SK-N-SH (cell line): ENCODE measurements around the gene PBRM1. TPM values are rescaled to one million over a fixed set of nuclear protein-coding genes. Genes with fewer than 3 reads are reported as not detected.

ENCODE experiments used
- CTCF ChIA-PET: fragments of 300-600, 350-600 bp; formaldehyde crosslinking; extraction: SDS; loops from one replicate; lab custom pipeline; 2021; lab: Yijun Ruan, JAX
- POLR2A ChIA-PET: fragments of 350-600 bp; sonication (Branson Sonifier 250); formaldehyde crosslinking; extraction: SDS; loops from one replicate; lab custom pipeline; 2020; ENCODE audit warnings: antibody characterized with exemption, inconsistent platforms; lab: Yijun Ruan, JAX
- DNase-seq: peaks from one replicate; pipeline ENCODE4 v3.0.0; 2012
- H2AFZ ChIP-seq: fragments of 200-600 bp; sonication (generic); 2 replicates; pipeline ENCODE4 v1.8.1; 2016; ENCODE audit warnings: antibody characterized with exemption, mild to moderate bottlenecking, low read depth
- H3F3A ChIP-seq: fragments of 200-600 bp; sonication (generic); replicated peaks from 2 replicates; pipeline ENCODE3; 2016; ENCODE audit warnings: antibody characterized with exemption, mild to moderate bottlenecking; ENCODE audit not compliant: insufficient read depth
- H3K27ac ChIP-seq, 2 experiments: fragments of 200-500 bp in 1 of 2; fragments of 200-600 bp in 1 of 2; sonication (Bioruptor generic) in 1 of 2; sonication (generic), shearing (Covaris generic) in 1 of 2; 2 replicates each; pipeline versions ENCODE4 v1.5.1 to v1.6.1; 2014 to 2016; ENCODE audit warnings: low read depth in 2 of 2, inconsistent platforms in 1 of 2, low read length in 1 of 2, mild to moderate bottlenecking in 1 of 2, mixed read lengths in 1 of 2
- H3K27me3 ChIP-seq: fragments of 200-600 bp; sonication (generic), shearing (Covaris generic); 2 replicates; pipeline ENCODE4 v1.6.1; 2016; ENCODE audit warnings: mixed run types; ENCODE audit not compliant: insufficient read depth
- H3K36me3 ChIP-seq, 2 experiments: fragments of 200-500 bp in 1 of 2; fragments of 200-600 bp in 1 of 2; sonication (Bioruptor generic) in 1 of 2; sonication (generic) in 1 of 2; replicated peaks in 1 of 2; 2 replicates each; pipeline versions ENCODE3 to v1.5.1; 2014 to 2016; ENCODE audit warnings: low read length in 1 of 2, mild to moderate bottlenecking in 1 of 2; ENCODE audit not compliant: insufficient read depth in 2 of 2, control insufficient read depth in 1 of 2
- H3K4me1 ChIP-seq, 2 experiments: fragments of 200-500 bp in 1 of 2; fragments of 200-600 bp in 1 of 2; sonication (Bioruptor generic) in 1 of 2; sonication (generic), shearing (Covaris generic) in 1 of 2; 2 replicates each; pipeline versions ENCODE4 v1.5.1 to v1.6.1; 2014 to 2016; ENCODE audit warnings: low read depth in 1 of 2, low read length in 1 of 2, mixed run types in 1 of 2; ENCODE audit not compliant: insufficient read depth in 2 of 2, control insufficient read depth in 1 of 2
- H3K4me2 ChIP-seq: fragments of 200-600 bp; sonication (generic), shearing (Covaris generic); 2 replicates; pipeline ENCODE4 v1.6.1; 2017; ENCODE audit warnings: mixed run types
- H3K4me3 ChIP-seq, 2 experiments: fragments of 200-500 bp in 1 of 2; fragments of 200-600 bp in 1 of 2; sonication (Bioruptor generic) in 1 of 2; sonication (generic), shearing (Covaris generic) in 1 of 2; 2 replicates each; pipeline versions ENCODE4 v1.5.1 to v1.8.1; 2014 to 2016; ENCODE audit warnings: low read depth in 2 of 2, inconsistent platforms in 1 of 2, low read length in 1 of 2, mild to moderate bottlenecking in 1 of 2, mixed read lengths in 1 of 2, moderate library complexity in 1 of 2
- H3K79me2 ChIP-seq: fragments of 200-600 bp; sonication (generic); 2 replicates; pipeline ENCODE4 v1.8.1; 2017; ENCODE audit warnings: mild to moderate bottlenecking; ENCODE audit not compliant: insufficient read depth
- H3K9ac ChIP-seq: fragments of 200-600 bp; sonication (generic); 2 replicates; pipeline ENCODE4 v1.6.1; 2017; ENCODE audit warnings: mixed run types
- H3K9me2 ChIP-seq: fragments of 200-600 bp; sonication (generic); 2 replicates; pipeline ENCODE4 v1.6.1; 2017; ENCODE audit warnings: mixed run types
- H3K9me3 ChIP-seq: fragments of 200-600 bp; sonication (generic); 2 replicates; pipeline ENCODE4 v1.6.1; 2017; ENCODE audit warnings: mixed run types, mild to moderate bottlenecking, moderate library complexity
- H4K20me1 ChIP-seq: fragments of 200-600 bp; sonication (generic); 2 replicates; pipeline ENCODE4 v1.6.1; 2017; ENCODE audit warnings: mild to moderate bottlenecking, mixed run types; ENCODE audit not compliant: insufficient read depth
- CTCF ChIP-seq: fragments of 200-600 bp; sonication (generic); IDR thresholded peaks from 2 replicates; pipeline ENCODE4 v1.6.1; 2017; ENCODE audit warnings: antibody characterized with exemption, mild to moderate bottlenecking, moderate library complexity
- ELF1 ChIP-seq: IDR thresholded peaks from 2 replicates; pipeline ENCODE4 v1.4.0; 2012
- EP300 ChIP-seq, 2 experiments: IDR thresholded peaks; 2 replicates each; pipeline versions ENCODE4 v1.4.0 to v1.6.1; 2012; ENCODE audit warnings: borderline replicate concordance in 1 of 2, low read depth in 1 of 2, low read length in 1 of 2
- FOSL2 ChIP-seq: IDR thresholded peaks from 2 replicates; pipeline ENCODE4 v1.4.0; 2012; ENCODE audit warnings: low read depth, mild to moderate bottlenecking, moderate library complexity, borderline replicate concordance
- FOXJ3 ChIP-seq: sonication (generic); formaldehyde crosslinking; IDR thresholded peaks from 2 replicates; pipeline ENCODE4 v1.5.1; 2020; ENCODE audit warnings: mild to moderate bottlenecking, missing genetic modification reagents
- FOXM1 ChIP-seq: IDR thresholded peaks from 2 replicates; pipeline ENCODE4 v1.4.0; 2012; ENCODE audit warnings: low read depth, mild to moderate bottlenecking
- GABPA ChIP-seq: IDR thresholded peaks from 2 replicates; pipeline ENCODE4 v1.4.0; 2012; ENCODE audit warnings: low read depth, mild to moderate bottlenecking
- GATA2 ChIP-seq: sonication (generic); formaldehyde crosslinking; IDR thresholded peaks from 2 replicates; pipeline ENCODE4 v1.5.0; 2020; ENCODE audit warnings: mild to moderate bottlenecking, missing genetic modification reagents
- JUND ChIP-seq: IDR thresholded peaks from 2 replicates; pipeline ENCODE4 v1.4.0; 2012
- MXI1 ChIP-seq: IDR thresholded peaks from 2 replicates; pipeline ENCODE4 v1.6.1; 2012; ENCODE audit warnings: mild to moderate bottlenecking, low read depth, low read length, improper control_type of control experiment
- NFIC ChIP-seq: IDR thresholded peaks from 2 replicates; pipeline ENCODE4 v1.4.0; 2012; ENCODE audit warnings: borderline replicate concordance
- NRF1 ChIP-seq: IDR thresholded peaks from 2 replicates; pipeline ENCODE4 v1.6.1; 2012; ENCODE audit warnings: low read depth, mild to moderate bottlenecking, low read length
- RCOR1 ChIP-seq: fragments of 150-350 bp; IDR thresholded peaks from 2 replicates; pipeline ENCODE4 v1.6.1; 2017; ENCODE audit warnings: antibody characterized with exemption, low read length
- REST ChIP-seq: IDR thresholded peaks from 2 replicates; pipeline ENCODE4 v1.6.1; 2012; ENCODE audit warnings: mild to moderate bottlenecking, low read depth, low read length, moderate library complexity
- SIN3A ChIP-seq: IDR thresholded peaks from 2 replicates; pipeline ENCODE4 v1.6.1; 2012; ENCODE audit warnings: low read depth, mild to moderate bottlenecking, low read length, moderate library complexity, borderline replicate concordance
- SMC3 ChIP-seq: IDR thresholded peaks from 2 replicates; pipeline ENCODE4 v1.6.1; 2012; ENCODE audit warnings: low read depth, low read length, improper control_type of control experiment
- TAF1 ChIP-seq: IDR thresholded peaks from 2 replicates; pipeline ENCODE4 v1.6.1; 2012; ENCODE audit warnings: low read depth, mild to moderate bottlenecking, low read length, moderate library complexity, borderline replicate concordance
- TCF12 ChIP-seq: IDR thresholded peaks from 2 replicates; pipeline ENCODE4 v1.4.0; 2012
- ZBTB33 ChIP-seq: IDR thresholded peaks from 2 replicates; pipeline ENCODE4 v1.4.0; 2012; ENCODE audit warnings: low read depth, borderline replicate concordance
- WGBS: methylation state at CpG from one replicate; pipeline ENCODE4 v1.1.6; 2017; ENCODE audit warnings: low lambda C conversion rate; 5-methylcytosine and 5-hydroxymethylcytosine counted together
- polyA plus RNA-seq, 3 experiments: library from polyadenylated mRNA; depleted of rRNA; stranded (reverse); fragments of >200 nt; gene quantifications; 2 replicates each; pipeline ENCODE4 v1.2.3, GENCODE V29; 2012

Gene PBRM1
- polyA plus RNA-seq, 1 of the 3 experiments (the other 2 are of a cell fraction): 14.3 TPM

- TF ChIP-seq CTCF: no peak
- TF ChIP-seq FOXJ3 (CRISPR knock-in tag): no peak
- no peak for TF ChIP-seq GATA2 (CRISPR knock-in tag)
- no peak for TF ChIP-seq JUND
- no peak for TF ChIP-seq NRF1
- TF ChIP-seq SMC3: no peak
- Histone ChIP-seq H2AFZ (no peak overlapping the region), H3K79me2 (peaks cover 57% of the 10 kb centered on the region), H3K4me3 (peak overlapping the region; percentile 79 to 84; a peak in 2 of 4 replicates), H3K27ac (no peak overlapping the region), H3K4me2 (peak overlapping the region; percentile 91), H3F3A (peaks cover 12% of the 10 kb centered on the region), H3K9me3 (no peaks in the 10 kb centered on the region), H4K20me1 (no peaks in the 10 kb centered on the region), H3K27me3 (no peaks in the 10 kb centered on the region), H3K9ac (peak overlapping the region; percentile 85; the same call in 1 of the 2 replicates), H3K9me2 (no peaks in the 10 kb centered on the region), H3K4me1 (peaks cover 9 to 18% of the 10 kb centered on the region in 2 experiments), H3K36me3 (peaks cover 21 to 40% of the 10 kb centered on the region in 2 experiments)
- WGBS: 88% methylated on average over 4 of the region's 4 CpGs
- DNase-seq: no peak
- CTCF ChIA-PET: no interaction called here
- POLR2A ChIA-PET: no interaction called here
Measured at GRCh38 chr3:52707585-52707984, 21.9 kb upstream of the PBRM1 start.

- POLR2A ChIA-PET: interaction anchor here (0.6 kb wide), 1 partner anchor 179 kb away, joined by 3 read pairs; no protein-coding TSS in a partner anchor
- TF ChIP-seq SIN3A: peak; percentile 69; the same call in 1 of the 2 replicates
- no peak for TF ChIP-seq RCOR1
- TF ChIP-seq FOSL2: no peak
- TF ChIP-seq TAF1: peak; percentile 52
- 0 out of 2 replicates have a peak, but pooled peaks have one; percentile 27 for TF ChIP-seq ZBTB33
- TF ChIP-seq REST: no peak
- TF ChIP-seq NRF1: no peak
- TF ChIP-seq ELF1: peak; percentile 65
- peak; percentile 74 for TF ChIP-seq NFIC
- TF ChIP-seq EP300 (IDR thresholded peaks at IDR 0.05; ENCODE audit: borderline replicate concordance in 1 of 2, low read depth in 1 of 2, low read length in 1 of 2): no peak
- TF ChIP-seq MXI1: peak; percentile 89; the same call in 1 of the 2 replicates
- peak; percentile 98 for TF ChIP-seq GABPA
- TF ChIP-seq TCF12: peak; percentile 3; the same call in 1 of the 2 replicates
- no peak; the same call in 1 of the 2 replicates for TF ChIP-seq FOXM1
Measured at GRCh38 chr3:52705688-52706686, 20.3 kb upstream of the PBRM1 start, which contains the start of the genes GLT8D1 and SPCS1. GLT8D1 (minus strand) TSS chr3:52705791; CDS start chr3:52700460, 5,331 bp downstream. SPCS1 (plus strand) TSS chr3:52706106; CDS start chr3:52706247, 141 bp downstream.

More at GRCh38 chr3:52705688-52706686, 20.3 kb upstream of the PBRM1 start, which contains the start of the genes GLT8D1 and SPCS1:
- H3K27ac ChIP-seq: peak within 1 kb of the TSS; percentile 80 to 90
- H3K9me3 ChIP-seq: no peaks in the 10 kb centered on the region
- peaks cover 7% of the 10 kb centered on the region for H3F3A ChIP-seq
- 3% methylated on average over 19 of the region's 94 CpGs for WGBS
- H3K9ac ChIP-seq: peak within 1 kb of the TSS; percentile 85
- no peaks in the 10 kb centered on the region for H4K20me1 ChIP-seq
- no peaks in the 10 kb centered on the region for H3K9me2 ChIP-seq
- peak within 1 kb of the TSS; percentile 79 to 84 for H3K4me3 ChIP-seq
- H3K4me2 ChIP-seq: peak within 1 kb of the TSS; percentile 91
- peaks cover 9 to 18% of the 10 kb centered on the region in 2 experiments for H3K4me1 ChIP-seq
- peak within 1 kb of the TSS; percentile 95 for H2AFZ ChIP-seq
- H3K36me3 ChIP-seq: peaks cover 12 to 27% of the 10 kb centered on the region in 2 experiments
- H3K27me3 ChIP-seq: no peaks in the 10 kb centered on the region
- peak; percentile 96 for DNase-seq
- CTCF ChIA-PET: interaction anchor here (1.0 to 2.1 kb wide), 5 partner anchors 10 to 278 kb away, joined by 3 to 6 read pairs (median 3); no protein-coding TSS in a partner anchor
- peaks cover 73% of the 10 kb centered on the region for H3K79me2 ChIP-seq
